Prostate gland (tissue), 2 donors: ENCODE results near the gene GNG4. TPM values are rescaled to one million over a fixed set of nuclear protein-coding genes. Genes with fewer than 3 reads are reported as not detected.

Source experiments
- DNase-seq: peaks from one replicate; pipeline ENCODE4 v3.0.0-alpha.2; 2019; ENCODE audit warnings: low spot score
- H3K27ac ChIP-seq, 2 donors: fragments of 200-600 bp; sonication (generic); 2 replicates each; pipeline ENCODE4 v1.5.1; 2017 to 2019
- H3K27me3 ChIP-seq: fragments of 200-600 bp; sonication (generic); replicated peaks from 2 replicates; pipeline ENCODE4 v1.5.1; 2019; ENCODE audit not compliant: insufficient read depth
- H3K36me3 ChIP-seq, 2 donors: fragments of 200-600 bp; sonication (generic); 1 replicate in 1 of 2; 2 replicates in 1 of 2; pipeline versions ENCODE4 v1.5.1 to v1.8.1; 2017 to 2019
- H3K4me1 ChIP-seq: fragments of 200-600 bp; sonication (generic); replicated peaks from 2 replicates; pipeline ENCODE4 v1.5.1; 2019
- H3K4me3 ChIP-seq, 2 donors: fragments of 200-600 bp; sonication (generic); 2 replicates each; pipeline ENCODE4 v1.5.1; 2017 to 2019
- H3K9me3 ChIP-seq: fragments of 200-600 bp; sonication (generic); 2 replicates; pipeline ENCODE4 v1.5.1; 2017
- POLR2A ChIP-seq: fragments of 450-650 bp; IDR thresholded peaks from one replicate; pipeline ENCODE4 v1.6.1; 2016; ENCODE audit warnings: antibody characterized with exemption, mild to moderate bottlenecking
- POLR2AphosphoS5 ChIP-seq: sonication (generic); formaldehyde crosslinking; IDR thresholded peaks from one replicate; pipeline ENCODE4 v1.6.1; 2017; ENCODE audit warnings: antibody characterized with exemption
- WGBS: methylation state at CpG from one replicate; pipeline ENCODE4 v1.1.5; 2018; 5-methylcytosine and 5-hydroxymethylcytosine counted together
- intact Hi-C: fragments of 100-400 bp; cut with DNase I; formaldehyde crosslinking; loops from one replicate; pipeline ENCODE4 v1.14.2; 2022
- total RNA-seq, 2 donors: library from RNA; depleted of rRNA; stranded (reverse); fragments of >200 nt; gene quantifications; one replicate each; pipeline ENCODE4 v1.1.0, GENCODE V29; 2016
- TF ChIP-seq, protein P1 (sequence below), 4 experiments: fragments of 200-600 bp in 2 of 4; fragments of 450-650 bp in 2 of 4; sonication (generic) in 2 of 4; IDR thresholded peaks; 1 replicate in 3 of 4; 2 replicates in 1 of 4; pipeline ENCODE4 v1.5.1; 2016 to 2019; ENCODE audit warnings: antibody characterized with exemption in 4 of 4, mild to moderate bottlenecking in 2 of 4, moderate library complexity in 2 of 4

Gene GNG4
- total RNA-seq, 2 donors from 2014 or later: 9.4 to 47.7 TPM

DNA sequence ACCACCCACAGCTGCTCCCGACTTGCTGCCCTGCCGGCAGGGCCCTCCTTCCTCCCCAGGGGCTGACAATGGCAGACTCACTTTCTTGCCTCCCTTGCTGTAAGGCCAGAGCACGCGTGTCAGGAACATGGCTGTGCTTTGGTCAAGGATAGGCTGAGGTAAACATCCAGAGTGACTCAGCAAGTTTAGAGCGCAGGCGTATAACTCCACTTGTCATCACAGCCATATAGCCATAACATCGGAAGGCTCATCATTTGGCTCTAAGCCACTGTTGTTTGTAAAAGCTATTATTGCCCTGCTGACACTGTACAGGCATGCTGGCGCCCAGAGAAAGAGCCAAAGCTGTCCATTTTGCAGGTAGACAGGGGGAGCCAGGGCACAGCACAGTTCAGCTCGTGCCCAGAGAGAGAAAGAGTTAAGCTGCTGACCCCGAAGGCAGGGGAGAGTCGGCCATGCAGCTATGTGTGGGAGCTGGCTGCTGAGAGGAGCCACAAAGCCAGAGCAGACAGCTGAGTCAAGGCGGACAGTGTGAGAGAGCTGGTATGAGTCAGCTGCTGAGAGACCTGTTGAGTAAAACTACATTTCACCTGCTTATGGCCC, 60.6 kb downstream of the GNG4 start:
- Histone ChIP-seq H3K36me3 (no peaks in the 10 kb centered on the region), H3K4me3 (no peak overlapping the region), H3K9me3 (no peaks in the 10 kb centered on the region), H3K27ac (no peak overlapping the region), H3K4me1 (no peaks in the 10 kb centered on the region), H3K27me3 (no peaks in the 10 kb centered on the region)
- no peak for DNase-seq
- TF ChIP-seq POLR2AphosphoS5 (no peak), POLR2A (no peak)
- TF ChIP-seq, protein P1, sequence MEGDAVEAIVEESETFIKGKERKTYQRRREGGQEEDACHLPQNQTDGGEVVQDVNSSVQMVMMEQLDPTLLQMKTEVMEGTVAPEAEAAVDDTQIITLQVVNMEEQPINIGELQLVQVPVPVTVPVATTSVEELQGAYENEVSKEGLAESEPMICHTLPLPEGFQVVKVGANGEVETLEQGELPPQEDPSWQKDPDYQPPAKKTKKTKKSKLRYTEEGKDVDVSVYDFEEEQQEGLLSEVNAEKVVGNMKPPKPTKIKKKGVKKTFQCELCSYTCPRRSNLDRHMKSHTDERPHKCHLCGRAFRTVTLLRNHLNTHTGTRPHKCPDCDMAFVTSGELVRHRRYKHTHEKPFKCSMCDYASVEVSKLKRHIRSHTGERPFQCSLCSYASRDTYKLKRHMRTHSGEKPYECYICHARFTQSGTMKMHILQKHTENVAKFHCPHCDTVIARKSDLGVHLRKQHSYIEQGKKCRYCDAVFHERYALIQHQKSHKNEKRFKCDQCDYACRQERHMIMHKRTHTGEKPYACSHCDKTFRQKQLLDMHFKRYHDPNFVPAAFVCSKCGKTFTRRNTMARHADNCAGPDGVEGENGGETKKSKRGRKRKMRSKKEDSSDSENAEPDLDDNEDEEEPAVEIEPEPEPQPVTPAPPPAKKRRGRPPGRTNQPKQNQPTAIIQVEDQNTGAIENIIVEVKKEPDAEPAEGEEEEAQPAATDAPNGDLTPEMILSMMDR (IDR thresholded peaks at IDR 0.05): no peak
- 82% methylated on average over 12 of the region's 12 CpGs for WGBS
- intact Hi-C loops: no loop called here

DNA sequence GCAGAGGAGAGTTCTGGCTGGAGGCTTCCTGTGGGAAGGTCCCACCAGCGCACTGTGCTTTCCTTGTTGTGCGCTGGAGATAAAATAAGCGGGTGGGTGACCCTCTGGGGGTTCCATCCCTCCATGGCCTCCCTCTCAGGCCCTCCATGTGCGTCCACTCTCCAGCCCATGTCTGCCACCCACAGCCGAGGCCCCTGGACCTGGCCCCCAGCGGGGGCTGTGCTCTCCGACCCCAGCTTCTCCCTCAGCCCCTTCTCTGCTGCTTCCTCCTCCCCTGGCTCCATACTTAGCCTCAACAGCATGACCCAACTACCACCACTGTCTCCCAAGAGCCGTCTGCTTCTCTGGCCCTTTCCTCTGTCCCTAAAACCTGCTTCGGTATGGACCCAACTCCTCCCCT, 61.4 kb downstream of the GNG4 start:
- no peaks in the 10 kb centered on the region for H3K9me3 ChIP-seq
- DNase-seq: no peak
- WGBS: 93% methylated on average over 8 of the region's 9 CpGs
- no peak overlapping the region for H3K4me3 ChIP-seq
- no peak overlapping the region for H3K27ac ChIP-seq
- H3K4me1 ChIP-seq: no peaks in the 10 kb centered on the region
- intact Hi-C loops: no loop called here
- no peaks in the 10 kb centered on the region for H3K27me3 ChIP-seq
- no peak for TF ChIP-seq POLR2A
- TF ChIP-seq, protein P1 (IDR thresholded peaks at IDR 0.05): no peak
- H3K36me3 ChIP-seq: no peaks in the 10 kb centered on the region

DNA sequence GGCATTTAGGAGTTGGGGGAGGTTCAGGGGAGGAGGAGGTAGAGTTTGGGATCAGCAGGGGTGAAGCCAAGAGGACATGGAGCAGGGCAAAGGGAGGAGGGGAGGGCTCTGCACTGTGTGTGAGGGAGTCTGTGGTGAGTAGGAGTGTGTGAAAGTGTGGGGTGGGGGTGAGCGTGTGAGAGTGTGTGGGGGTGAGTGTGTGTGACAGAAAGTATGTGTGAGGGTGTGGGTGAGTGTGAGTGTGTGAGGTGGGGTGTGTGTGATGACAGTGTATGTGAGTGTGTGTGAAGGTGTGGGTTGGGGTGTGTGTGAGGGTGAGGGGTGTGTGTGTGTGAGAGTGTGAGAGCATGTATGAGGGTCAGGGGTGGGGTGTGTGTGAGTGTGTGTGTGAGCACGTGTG, 62.6 kb downstream of the GNG4 start:
- TF ChIP-seq, protein P1 (IDR thresholded peaks at IDR 0.05): no peak
- TF ChIP-seq POLR2AphosphoS5: no peak
- no peak for TF ChIP-seq POLR2A
- H3K9me3 ChIP-seq: no peaks in the 10 kb centered on the region
- no peak for DNase-seq
- H3K27ac ChIP-seq: no peak overlapping the region
- intact Hi-C loops: no loop called here
- no peaks in the 10 kb centered on the region for H3K27me3 ChIP-seq
- H3K4me1 ChIP-seq: no peaks in the 10 kb centered on the region
- H3K36me3 ChIP-seq: no peaks in the 10 kb centered on the region
- 89% methylated on average over 2 of the region's 2 CpGs for WGBS
- no peak overlapping the region for H3K4me3 ChIP-seq

DNA sequence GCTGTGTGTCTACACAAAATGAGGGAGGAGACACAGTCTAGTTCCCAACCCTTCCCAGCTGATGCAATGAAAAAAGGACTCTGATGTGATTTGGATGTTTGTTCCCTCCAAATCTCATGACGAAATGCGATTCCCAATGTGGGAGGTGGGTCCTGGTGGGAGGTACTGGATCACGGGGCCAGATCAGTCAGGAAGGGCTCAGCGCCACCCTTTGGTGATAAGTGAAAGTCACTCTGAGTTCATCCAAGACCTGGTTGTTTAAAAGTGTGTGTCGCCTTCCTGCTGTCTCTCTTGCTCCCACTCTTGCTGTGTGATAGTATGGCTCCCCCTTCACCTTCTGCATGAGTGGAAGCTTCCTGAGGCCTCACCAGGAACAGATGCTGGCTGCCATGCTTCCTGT, 63.2 kb downstream of the GNG4 start:
- Histone ChIP-seq H3K36me3 (no peaks in the 10 kb centered on the region), H3K4me3 (no peak overlapping the region), H3K27me3 (no peaks in the 10 kb centered on the region), H3K27ac (no peak overlapping the region), H3K9me3 (no peaks in the 10 kb centered on the region), H3K4me1 (no peaks in the 10 kb centered on the region)
- intact Hi-C loops: no loop called here
- 79% methylated on average over 5 of the region's 5 CpGs for WGBS
- no peak for DNase-seq
- TF ChIP-seq POLR2AphosphoS5 (no peak), POLR2A (no peak)
- TF ChIP-seq, protein P1 (IDR thresholded peaks at IDR 0.05): no peak

DNA sequence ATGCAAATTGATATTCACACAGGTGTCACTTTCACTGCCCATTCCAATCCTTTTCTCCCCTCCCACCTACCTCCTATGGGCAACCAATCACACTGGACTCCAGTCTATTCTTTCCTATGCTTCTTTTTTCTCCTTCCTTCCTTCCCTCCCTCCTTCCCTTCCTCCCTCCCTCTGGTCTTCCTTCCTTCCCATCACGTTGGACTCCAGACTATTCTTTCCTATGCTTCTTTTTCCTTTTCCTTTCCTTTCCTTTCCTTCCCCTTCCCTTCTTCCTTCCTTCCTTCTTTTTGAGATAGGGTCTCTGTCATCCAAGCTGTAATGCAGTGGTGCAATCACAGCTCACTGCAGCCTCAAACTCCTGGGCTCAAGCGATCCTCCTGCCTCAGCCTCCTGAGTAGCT, 64.6 kb downstream of the GNG4 start:
- 77% methylated on average over 2 of the region's 2 CpGs for WGBS

More for the DNA sequence above, 64.6 kb downstream of the GNG4 start:
- H3K27me3 ChIP-seq: no peaks in the 10 kb centered on the region
- no peaks in the 10 kb centered on the region for H3K36me3 ChIP-seq
- no peaks in the 10 kb centered on the region for H3K9me3 ChIP-seq
- no peak overlapping the region for H3K27ac ChIP-seq
- DNase-seq: no peak
- no peak overlapping the region for H3K4me3 ChIP-seq
- TF ChIP-seq, protein P1 (IDR thresholded peaks at IDR 0.05): no peak
- TF ChIP-seq POLR2AphosphoS5: no peak
- no peak for TF ChIP-seq POLR2A
- intact Hi-C loops: no loop called here
- no peaks in the 10 kb centered on the region for H3K4me1 ChIP-seq
